ENCODE data around the gene PER2.

Gene PER2

DNA sequence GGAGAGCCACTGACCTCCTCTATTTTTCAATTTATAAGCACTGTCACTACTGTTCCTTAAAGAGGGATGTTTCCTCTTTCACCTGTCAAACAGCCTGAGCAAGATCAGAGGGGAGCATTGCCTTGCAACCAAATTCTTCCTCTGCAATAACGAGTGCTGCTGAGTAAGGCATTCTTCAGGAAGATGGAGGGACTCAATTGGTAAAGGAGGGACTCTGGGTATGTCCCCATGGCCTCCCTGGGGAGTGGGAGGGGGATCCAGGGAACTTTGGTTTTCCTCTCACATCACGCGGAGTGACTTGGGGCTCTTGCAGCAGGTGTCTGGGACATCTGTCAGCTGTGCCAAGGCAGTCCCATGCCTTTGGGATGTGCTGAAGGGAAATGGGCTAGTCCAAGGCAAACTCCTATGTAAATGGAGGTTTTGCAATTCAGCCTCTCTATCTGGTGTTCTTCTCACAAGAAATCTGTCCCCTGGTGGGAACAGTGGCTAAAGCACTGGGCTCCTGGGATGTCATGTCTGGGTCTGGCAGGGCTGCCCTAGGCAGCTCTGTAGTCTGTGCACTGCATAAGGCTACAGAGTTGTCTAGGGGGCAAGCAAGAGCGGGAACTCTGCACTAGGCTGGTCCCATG is 34.2 kb downstream of the PER2 start:
- TF ChIP-seq, protein P1, sequence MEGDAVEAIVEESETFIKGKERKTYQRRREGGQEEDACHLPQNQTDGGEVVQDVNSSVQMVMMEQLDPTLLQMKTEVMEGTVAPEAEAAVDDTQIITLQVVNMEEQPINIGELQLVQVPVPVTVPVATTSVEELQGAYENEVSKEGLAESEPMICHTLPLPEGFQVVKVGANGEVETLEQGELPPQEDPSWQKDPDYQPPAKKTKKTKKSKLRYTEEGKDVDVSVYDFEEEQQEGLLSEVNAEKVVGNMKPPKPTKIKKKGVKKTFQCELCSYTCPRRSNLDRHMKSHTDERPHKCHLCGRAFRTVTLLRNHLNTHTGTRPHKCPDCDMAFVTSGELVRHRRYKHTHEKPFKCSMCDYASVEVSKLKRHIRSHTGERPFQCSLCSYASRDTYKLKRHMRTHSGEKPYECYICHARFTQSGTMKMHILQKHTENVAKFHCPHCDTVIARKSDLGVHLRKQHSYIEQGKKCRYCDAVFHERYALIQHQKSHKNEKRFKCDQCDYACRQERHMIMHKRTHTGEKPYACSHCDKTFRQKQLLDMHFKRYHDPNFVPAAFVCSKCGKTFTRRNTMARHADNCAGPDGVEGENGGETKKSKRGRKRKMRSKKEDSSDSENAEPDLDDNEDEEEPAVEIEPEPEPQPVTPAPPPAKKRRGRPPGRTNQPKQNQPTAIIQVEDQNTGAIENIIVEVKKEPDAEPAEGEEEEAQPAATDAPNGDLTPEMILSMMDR (conservative IDR thresholded peaks at IDR 0.05) = no peak
- no peak overlapping the region for H3K27ac ChIP-seq

GRCh38 chr2:238252766-238253630 is 35.4 kb downstream of the PER2 start:
- no peak overlapping the region for H3K27ac ChIP-seq
- TF ChIP-seq, protein P1 (conservative IDR thresholded peaks at IDR 0.05) = no peak

- TF ChIP-seq, protein P1 (conservative IDR thresholded peaks at IDR 0.05) = no peak
- no peak overlapping the region for H3K27ac ChIP-seq
These were observed 36.4 kb downstream of the PER2 start for GRCh38 chr2:238251986-238252385.

DNA sequence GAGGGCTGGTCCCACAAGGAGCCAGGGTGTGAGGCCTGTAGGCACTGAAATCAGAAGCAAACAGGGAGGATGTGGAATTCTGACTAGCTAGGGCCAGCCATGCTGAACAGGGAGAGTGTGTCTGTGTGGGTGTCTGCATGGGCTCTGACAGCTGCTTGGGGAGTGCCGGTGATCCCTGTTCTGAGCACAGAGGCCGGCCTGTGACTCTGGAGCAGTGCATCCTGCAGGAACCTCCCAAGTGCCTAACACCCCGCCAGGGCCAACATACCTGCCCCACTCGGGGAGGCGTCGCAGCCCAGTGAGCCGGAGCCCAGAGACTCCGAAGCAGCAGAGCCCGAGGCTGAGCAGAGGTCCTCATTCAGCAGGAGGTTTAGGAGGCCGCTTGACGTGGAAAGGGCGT is 37.1 kb downstream of the PER2 start:
- TF ChIP-seq, protein P1 (conservative IDR thresholded peaks at IDR 0.05) = no peak
- no peak overlapping the region for H3K27ac ChIP-seq

GRCh38 chr2:238250896-238251295 is 37.5 kb downstream of the PER2 start:
- TF ChIP-seq, protein P1 (conservative IDR thresholded peaks at IDR 0.05) = no peak

DNA sequence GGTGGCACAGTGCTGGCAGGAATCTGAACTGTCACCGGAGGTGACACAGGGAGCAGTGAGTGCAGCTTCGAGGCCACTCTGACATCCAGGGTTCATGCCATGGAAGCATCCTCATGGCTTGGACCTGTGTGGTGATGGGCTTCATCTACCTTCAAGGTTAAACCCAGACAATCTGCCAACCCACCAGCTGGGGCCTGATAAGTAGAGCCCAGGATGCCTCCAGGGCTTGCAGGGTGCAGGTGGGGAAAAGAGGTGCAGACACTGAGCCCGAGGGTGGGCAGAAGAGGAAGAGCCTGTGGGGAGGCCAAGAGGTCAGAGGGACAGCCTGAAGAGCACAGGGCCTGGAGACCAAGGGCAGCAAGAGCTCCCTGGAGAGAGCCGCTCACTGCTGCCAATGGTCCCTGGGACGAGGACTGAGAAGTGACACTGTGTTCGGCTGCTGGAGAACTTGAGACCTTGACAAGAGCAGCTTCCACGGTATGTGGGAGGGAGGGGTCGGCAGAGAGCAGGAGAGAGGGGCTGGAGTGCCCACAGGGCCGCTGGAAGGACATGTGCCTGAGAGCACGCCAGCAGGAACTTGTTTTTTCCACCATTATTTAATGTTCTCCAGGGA is 40.5 kb downstream of the PER2 start:
- H3K27ac ChIP-seq = no peak overlapping the region
- TF ChIP-seq, protein P1 (conservative IDR thresholded peaks at IDR 0.05) = no peak

More at GRCh38 chr2:238250896-238251295, 37.5 kb downstream of the PER2 start:
- H3K27ac ChIP-seq = no peak overlapping the region

Data from VCaP (cell line).